Retina (tissue), 1 donor: Measurements from ENCODE around the gene KREMEN1.

Source experiments
- DNase-seq: peaks from one replicate; pipeline ENCODE4 v3.0.0-alpha.2; 2016

Gene KREMEN1

GRCh38 chr22:29136782-29137700 is 64.2 kb downstream of the KREMEN1 start:
- DNase-seq, result peak; percentile 55

DNA sequence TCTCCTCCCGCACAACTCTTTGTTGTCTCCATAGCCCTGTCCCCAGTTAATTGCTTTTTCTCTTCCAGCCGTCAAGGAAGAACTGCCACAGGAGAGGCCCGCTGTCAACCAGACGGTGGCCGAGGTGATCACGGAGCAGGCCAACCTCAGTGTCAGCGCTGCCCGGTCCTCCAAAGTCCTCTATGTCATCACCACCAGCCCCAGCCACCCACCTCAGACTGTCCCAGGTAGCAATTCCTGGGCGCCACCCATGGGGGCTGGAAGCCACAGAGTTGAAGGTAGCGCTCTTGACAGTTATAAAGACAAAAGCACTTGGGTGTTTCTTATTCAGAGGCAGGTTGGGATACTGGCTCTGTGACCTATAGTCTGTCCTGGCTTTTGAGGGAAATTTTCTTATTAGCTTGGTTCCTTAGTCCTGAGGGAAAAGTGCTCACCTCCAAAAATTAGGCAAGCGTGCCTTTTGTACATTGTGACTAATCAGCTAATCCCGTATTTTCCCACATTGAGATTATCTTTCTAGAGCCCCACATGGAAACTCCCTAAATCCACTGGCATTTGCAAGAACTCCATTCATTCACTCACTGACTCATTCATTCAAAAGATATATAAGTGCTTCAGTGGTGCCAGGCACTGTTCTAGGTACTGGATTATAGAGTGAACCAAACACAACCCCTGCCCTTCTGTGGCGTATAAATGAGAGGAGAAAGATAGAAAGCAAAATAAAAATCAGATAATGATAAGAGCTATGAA is 65.9 kb downstream of the KREMEN1 start:
- no peak for DNase-seq

DNA sequence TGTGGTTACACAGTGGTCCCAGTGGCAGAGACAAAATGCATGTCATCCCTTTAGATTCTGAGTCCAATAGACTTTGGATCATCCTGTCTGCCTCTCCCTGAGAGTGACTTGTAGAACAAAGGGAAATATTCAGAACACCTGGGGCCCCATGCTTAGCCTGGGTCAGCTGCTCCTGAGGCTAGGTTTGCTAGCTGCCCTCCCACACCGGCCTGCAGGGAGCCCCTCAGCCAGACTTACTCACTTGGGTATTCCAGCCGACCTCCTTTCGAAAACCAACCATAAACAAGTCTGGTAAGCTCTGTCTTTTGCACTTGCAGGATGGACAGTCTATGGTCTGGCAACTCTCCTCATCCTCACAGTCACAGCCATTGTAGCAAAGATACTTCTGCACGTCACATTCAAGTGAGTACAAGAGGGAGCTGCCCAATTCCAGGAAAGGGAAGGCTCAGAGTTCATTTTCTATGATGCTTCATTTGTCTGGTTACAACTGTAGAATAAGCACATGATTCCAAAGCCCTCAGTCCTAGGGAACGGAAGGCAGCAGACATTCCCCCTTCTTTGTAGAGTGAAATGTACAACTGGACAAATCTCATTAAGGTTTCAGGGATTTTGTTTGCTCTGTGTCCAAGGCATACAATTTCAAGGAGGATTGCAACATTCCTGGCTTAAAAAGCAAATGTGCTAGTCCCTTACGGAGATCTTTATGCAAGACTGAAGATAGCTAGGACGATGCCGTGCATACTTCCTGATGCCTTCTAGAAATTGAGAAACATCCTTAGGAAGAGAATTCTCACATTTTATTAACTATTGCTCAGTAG is 67.3 kb downstream of the KREMEN1 start:
- no peak for DNase-seq

DNA sequence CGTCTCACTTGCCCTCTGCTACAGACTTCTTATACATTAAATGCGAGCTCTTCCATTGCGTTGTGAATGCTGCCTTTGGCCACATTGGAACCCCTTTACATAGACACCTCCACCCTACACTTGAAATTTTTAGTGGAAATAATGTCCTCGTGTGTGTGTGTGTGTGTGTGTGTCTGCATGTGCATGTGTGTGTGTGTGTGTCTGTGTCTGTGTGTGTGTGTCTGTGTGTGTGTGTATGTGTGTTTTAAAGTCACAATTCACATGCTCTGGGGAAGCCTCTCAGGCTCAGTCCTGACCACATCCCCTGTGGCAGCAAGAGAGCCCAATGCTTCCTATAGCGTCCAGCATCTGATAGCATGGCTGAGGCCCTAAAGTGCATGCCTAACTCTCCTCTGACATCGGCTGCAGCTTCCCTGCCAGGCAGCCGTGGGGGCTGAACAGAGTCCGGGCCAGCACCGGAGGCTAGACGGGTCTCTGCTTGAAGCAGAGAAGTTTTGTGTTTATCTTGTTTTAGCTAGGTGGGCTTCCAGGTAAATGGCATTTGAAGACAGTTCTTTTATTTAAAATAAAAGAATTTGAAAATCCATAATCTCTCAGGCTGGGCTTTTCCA is 68.3 kb downstream of the KREMEN1 start:
- DNase-seq, result no peak

DNA sequence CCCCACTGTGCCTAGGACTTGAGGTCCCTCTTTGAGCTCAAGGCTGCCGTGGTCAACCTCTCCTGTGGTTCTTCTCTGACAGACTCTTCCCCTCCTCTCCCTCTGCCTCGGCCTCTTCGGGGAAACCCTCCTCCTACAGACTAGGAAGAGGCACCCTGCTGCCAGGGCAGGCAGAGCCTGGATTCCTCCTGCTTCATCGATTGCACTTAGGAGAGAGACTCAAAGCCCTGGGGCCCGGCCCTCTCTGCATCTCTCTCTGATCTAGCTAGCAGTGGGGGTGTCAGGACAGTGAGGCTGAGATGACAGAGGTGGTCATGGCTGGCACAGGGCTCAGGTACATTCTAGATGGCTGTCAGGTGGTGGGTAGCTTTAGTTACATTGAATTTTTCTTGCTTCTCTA is 69.3 kb downstream of the KREMEN1 start:
- no peak for DNase-seq

DNA sequence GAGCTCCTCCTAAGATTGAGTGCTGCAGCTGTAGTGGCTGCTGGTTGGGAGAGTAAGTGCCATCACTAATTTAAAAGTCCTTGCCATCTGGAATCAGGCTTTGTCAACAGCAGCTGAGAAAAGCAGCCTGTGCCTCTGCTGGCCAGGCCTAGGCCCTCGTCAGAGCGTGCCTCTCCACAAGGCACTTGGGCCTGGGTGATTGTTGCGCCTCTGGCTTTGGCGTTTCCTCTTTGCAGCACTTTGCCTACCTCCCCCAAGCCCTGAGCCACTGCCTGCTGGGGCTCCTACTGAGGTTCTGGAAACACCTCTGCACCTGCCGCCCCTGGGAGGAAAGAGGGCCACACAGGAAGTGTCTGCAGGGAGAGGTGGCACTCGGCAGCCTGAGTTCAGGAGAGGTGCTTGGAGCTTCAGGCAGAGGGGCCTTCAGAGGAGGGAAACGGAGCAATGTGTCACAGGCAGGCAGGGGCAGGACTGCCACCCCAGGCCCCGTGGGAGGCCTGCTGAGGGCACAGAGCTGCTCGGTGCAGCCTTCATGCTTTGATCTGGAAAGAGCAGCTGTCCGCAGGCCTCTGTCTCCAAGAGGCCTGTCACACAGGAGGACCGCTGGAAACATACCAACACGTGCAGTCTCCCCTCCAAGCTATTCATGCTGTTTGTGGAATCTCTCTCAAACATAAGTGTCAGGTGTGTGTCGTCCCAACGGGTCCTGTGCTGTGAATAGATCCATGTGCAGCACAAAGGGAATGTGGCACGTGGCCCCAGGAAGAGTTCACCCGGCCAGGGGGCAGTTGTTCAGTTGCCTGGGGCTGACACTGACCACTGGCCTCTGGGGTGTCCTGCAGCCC is 71.3 kb downstream of the KREMEN1 start:
- no peak for DNase-seq

DNA sequence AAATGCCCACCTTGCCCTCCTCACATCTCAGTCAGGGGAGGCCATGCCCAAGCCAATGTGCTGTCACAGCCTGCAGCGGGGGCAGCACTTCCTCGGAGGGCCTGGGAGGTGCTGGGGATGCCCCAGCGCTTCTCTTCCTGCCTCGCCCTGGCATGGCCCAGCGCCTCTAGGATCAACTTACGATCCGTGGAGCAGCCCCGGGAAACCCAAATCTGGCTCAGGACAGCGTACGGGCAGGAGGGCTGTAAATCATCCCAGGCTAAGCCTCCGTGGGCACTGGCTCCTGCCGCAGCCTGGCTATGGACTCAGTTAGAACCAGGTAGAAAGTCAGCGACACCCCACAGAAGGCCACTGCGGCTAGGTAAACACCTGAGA is 71.9 kb downstream of the KREMEN1 start:
- DNase-seq, result no peak

DNA sequence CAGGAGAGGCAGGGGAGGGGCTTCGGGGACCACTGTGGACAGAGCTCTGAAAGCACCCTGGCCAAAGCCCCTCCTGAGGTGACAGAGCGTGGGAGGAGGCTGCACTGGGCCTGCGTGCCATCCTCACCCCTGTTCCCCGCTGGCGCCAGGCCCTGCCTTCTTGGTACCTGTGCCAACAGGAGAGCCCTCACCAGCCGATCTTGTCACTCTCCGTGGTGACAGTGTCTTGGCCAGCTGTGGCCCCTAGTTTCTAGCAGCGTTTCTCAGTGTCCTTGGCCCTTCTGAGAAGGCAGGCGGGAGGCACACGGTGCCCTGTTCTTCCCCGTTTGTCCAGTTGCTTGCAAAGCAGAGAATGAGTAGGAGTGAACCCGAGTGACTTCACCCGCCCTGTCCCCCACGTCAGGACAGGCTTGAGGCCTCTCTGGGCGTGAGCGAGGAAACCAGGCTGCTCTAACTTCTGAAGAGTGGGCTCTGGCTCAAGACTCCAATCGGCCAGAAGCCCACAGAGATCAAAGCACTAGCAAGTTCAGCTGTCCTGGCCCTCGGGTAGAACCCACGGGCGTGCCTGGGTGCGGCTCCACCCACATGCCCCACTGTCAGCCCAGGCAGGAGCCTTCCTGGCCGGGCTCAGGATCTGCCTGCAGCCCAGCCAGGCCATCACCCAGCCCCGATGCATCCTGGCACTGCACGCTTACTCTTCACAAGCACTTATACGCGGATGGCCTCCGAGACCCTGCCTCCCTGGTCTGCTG is 72.7 kb downstream of the KREMEN1 start:
- no peak for DNase-seq

DNA sequence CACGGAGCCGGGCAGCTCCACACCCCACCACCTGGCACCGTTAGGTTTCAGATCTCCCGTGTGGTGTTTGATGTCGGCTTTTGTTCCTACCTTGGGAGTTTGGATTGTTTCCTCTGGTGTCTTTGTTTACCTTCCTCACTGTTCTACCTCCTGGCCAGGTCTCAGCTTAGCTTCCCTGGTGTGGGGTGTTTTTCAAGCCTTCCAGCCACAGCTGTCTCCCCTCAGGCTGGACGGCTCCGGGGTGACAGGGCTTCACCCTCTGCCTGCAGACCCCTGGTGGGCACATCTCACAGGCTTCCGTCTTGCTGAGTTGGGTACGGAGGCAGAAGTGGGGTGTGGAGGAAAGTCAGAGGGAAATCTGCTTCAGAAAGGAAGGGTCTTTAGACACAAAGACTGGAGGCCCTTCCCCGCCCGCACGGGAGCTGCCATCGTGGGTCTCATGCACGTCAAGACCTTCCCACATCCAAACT is 73.3 kb downstream of the KREMEN1 start:
- DNase-seq, result no peak

DNA sequence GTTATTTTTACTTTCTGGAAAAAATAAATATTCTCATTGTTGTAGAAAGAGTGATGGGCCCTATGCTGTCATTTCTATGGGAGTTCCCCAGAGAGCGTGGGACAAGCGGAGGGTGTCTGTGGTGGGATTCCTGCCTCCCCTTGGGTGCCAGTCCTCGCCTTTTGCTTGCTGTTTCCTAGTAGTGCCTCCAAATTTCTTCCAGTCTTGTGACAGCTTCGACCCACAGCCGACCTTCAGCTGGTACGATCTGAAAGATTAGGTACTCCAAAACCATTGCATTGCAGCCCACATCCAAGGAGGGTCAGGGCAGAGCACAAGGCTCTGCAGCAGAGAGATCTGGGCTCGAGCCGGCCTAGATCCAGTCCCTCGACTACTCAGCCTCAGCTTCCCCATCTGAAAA is 73.9 kb downstream of the KREMEN1 start:
- no peak for DNase-seq

- no peak for DNase-seq
Measured at GRCh38 chr22:29147331-29147899, 74.6 kb downstream of the KREMEN1 start.

- DNase-seq, result no peak
Measured at GRCh38 chr22:29148036-29148435, 75.2 kb downstream of the KREMEN1 start.

GRCh38 chr22:29148826-29149225 is 76.0 kb downstream of the KREMEN1 start:
- no peak for DNase-seq

DNA sequence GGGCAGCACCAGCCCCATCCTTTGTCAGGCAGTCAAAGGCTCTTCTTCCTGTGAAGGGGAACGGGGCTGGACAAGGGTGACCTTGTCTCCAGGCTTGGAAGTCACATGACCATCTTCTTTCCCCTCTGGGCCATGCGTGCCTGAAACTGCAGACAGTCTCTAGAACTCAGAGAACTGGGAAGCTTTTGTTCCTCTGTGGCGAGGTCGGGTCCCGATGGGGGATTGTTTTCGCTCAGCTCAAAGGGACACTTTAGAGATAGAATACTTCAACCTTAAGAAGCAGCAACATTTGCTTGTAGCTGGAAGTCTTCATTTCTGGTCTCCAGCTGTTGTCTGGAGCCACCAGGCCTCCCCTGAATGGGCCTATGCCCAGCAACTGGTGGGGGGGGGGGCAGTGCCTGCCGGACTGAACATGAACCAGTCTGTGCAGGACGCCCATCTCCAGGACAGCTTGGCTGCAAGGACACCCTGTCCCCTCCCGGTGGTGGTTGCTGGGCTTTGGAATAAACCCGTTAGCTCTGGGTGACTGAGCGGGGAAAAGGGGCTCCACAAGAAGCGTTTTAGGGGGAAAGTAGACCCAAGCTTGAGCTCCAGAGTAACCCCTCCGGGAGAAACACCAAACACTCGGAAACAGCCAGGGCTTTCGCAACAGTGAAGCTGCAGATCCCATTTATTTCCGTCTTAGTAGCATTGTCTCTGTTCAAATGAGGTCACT is 77.2 kb downstream of the KREMEN1 start:
- DNase-seq, result peak; percentile 59

DNA sequence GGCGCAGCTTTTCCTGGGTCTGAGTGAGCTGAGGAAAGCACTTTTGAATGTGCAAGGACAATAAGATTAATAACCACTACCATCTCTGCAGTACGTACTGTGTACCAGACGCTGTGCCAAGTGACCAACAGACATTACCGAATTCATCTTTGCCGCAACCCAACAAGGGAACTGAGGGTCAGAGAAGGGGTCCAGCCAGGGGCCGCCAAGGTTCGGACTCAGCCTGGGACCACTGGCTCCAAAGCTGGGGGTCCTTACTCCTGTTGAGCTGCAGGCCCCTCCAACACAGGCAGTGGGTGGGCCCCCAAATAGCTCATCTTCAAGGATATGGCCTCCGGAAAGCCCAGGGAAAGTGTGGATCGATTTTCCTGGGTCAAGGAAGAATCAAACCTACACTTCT is 77.9 kb downstream of the KREMEN1 start:
- no peak for DNase-seq

GRCh38 chr22:29151316-29151715 is 78.5 kb downstream of the KREMEN1 start:
- no peak for DNase-seq

DNA sequence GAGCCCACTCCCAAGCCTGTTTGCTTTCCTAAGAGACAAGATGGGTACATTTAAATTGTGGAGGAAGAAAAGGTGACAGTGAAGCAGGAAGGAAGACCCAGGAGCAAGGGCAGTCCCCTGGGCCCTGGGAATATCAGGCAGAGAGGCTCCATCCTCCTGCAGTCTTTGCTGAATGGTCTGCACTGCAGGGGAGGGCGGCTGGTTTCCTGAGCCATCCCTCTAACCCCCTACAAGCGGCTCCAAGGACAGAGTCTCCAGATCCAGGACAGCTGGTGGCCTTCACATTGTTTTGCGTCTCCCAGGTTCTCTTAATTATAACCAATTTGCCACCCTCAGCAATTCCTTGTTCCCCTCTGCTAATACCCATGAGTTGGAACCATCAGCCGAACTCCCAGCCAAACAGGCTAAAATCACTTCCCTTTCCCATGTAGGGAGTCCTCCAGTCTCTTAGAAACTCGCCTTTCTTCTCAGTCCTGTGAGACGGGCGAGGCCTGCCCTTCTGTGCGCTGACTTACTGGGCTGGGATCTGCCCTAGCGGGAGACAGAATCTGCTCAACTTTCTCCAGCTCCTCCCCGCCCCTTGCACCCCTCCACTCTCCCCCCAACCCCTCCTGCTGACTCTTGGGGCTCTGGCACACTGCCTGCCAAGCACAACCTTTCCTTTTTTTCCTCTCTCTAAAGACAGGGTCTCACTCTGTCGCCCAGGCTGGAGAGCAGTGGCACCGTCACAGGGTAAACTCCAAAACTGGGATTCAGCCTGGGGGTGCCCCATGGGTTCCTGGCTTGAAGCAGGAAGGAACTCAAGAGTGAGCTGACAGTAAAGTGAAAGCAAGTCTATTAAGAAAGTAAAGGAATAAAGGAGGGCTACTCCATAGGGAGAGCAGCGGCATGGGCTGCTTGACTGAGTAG is 79.5 kb downstream of the KREMEN1 start:
- peak; percentile 67 for DNase-seq

GRCh38 chr22:29152954-29153719 is 80.3 kb downstream of the KREMEN1 start:
- DNase-seq, result no peak
